Trophoblast cell (in vitro differentiated cells and primary cell): Measurements from ENCODE around the gene ACP5.
A peak's percentile ranks its signal among the peaks of the same experiment; 100 is the strongest.

Experiments
- DNase-seq, 2 donors: peaks; one replicate each; pipeline ENCODE4 v3.0.0-alpha.2; 2016
- H2AFZ ChIP-seq: 2 replicates; pipeline ENCODE4 v1.6.1; 2013; ENCODE audit warnings: low read length, moderate library complexity, mild to moderate bottlenecking; ENCODE audit not compliant: insufficient read depth, poor library complexity
- H2AK5ac ChIP-seq: 2 replicates; pipeline ENCODE4 v1.6.1; 2013; ENCODE audit warnings: mild to moderate bottlenecking, low read length
- H2BK120ac ChIP-seq: 2 replicates; pipeline ENCODE4 v1.6.1; 2013; ENCODE audit warnings: low read length, mild to moderate bottlenecking, moderate library complexity; ENCODE audit not compliant: insufficient read depth, poor library complexity
- H2BK12ac ChIP-seq: 2 replicates; pipeline ENCODE4 v1.6.1; 2013; ENCODE audit warnings: mild to moderate bottlenecking, low read length, moderate library complexity
- H2BK5ac ChIP-seq: 2 replicates; pipeline ENCODE4 v1.6.1; 2013; ENCODE audit warnings: low read length, low read depth, moderate library complexity, mild to moderate bottlenecking; ENCODE audit not compliant: poor library complexity
- H3K14ac ChIP-seq: 2 replicates; pipeline ENCODE4 v1.6.1; 2013; ENCODE audit warnings: mild to moderate bottlenecking, low read length
- H3K18ac ChIP-seq: 2 replicates; pipeline ENCODE4 v1.6.1; 2013; ENCODE audit warnings: mild to moderate bottlenecking, low read length
- H3K23ac ChIP-seq: 2 replicates; pipeline ENCODE4 v1.6.1; 2013; ENCODE audit warnings: low read length
- H3K27ac ChIP-seq: 2 replicates; pipeline ENCODE4 v1.5.1; 2013; ENCODE audit warnings: low read depth, mild to moderate bottlenecking, inconsistent platforms, low read length, moderate library complexity
- H3K27me3 ChIP-seq: 2 replicates; pipeline ENCODE4 v1.6.1; 2013; ENCODE audit warnings: inconsistent platforms, mild to moderate bottlenecking, low read length, moderate library complexity; ENCODE audit not compliant: insufficient read depth
- H3K36me3 ChIP-seq, 2 experiments: 1 replicate in 1 of 2; 2 replicates in 1 of 2; pipeline ENCODE4 v1.6.1; 2013; ENCODE audit warnings: low read length in 2 of 2, mild to moderate bottlenecking in 2 of 2, moderate library complexity in 1 of 2; ENCODE audit not compliant: insufficient read depth in 2 of 2, control insufficient read depth in 1 of 2
- H3K4ac ChIP-seq: 2 replicates; pipeline ENCODE4 v1.6.1; 2013; ENCODE audit warnings: low read depth, mild to moderate bottlenecking, low read length, moderate library complexity
- H3K4me1 ChIP-seq, 2 experiments: 1 replicate in 1 of 2; 2 replicates in 1 of 2; pipeline ENCODE4 v1.6.1; 2013; ENCODE audit warnings: low read length in 2 of 2, mild to moderate bottlenecking in 2 of 2, moderate library complexity in 1 of 2; ENCODE audit not compliant: insufficient read depth in 2 of 2, control insufficient read depth in 1 of 2
- H3K4me2 ChIP-seq: 2 replicates; pipeline ENCODE4 v1.6.1; 2013; ENCODE audit warnings: inconsistent platforms, mild to moderate bottlenecking, low read length, moderate library complexity
- H3K4me3 ChIP-seq: 2 replicates; pipeline ENCODE4 v1.5.1; 2013; ENCODE audit warnings: mild to moderate bottlenecking, low read depth, low read length, inconsistent platforms
- H3K79me1 ChIP-seq: one replicate; pipeline ENCODE4 v1.6.1; 2013; ENCODE audit warnings: low read length
- H3K79me2 ChIP-seq: 2 replicates; pipeline ENCODE4 v1.6.1; 2013; ENCODE audit warnings: low read length, mild to moderate bottlenecking; ENCODE audit not compliant: control insufficient read depth, insufficient read depth, poor library complexity
- H3K9ac ChIP-seq: 2 replicates; pipeline ENCODE4 v1.6.1; 2013; ENCODE audit warnings: mild to moderate bottlenecking, low read length
- H3K9me3 ChIP-seq: 2 replicates; pipeline ENCODE4 v1.6.1; 2013; ENCODE audit warnings: low read depth, mild to moderate bottlenecking, control low read depth, inconsistent platforms, low read length; ENCODE audit not compliant: insufficient read depth
- H4K12ac ChIP-seq: 2 replicates; pipeline ENCODE4 v1.6.1; 2013; ENCODE audit warnings: low read depth, mild to moderate bottlenecking, low read length, moderate library complexity
- H4K8ac ChIP-seq: 2 replicates; pipeline ENCODE4 v1.6.1; 2013; ENCODE audit warnings: low read depth, mild to moderate bottlenecking, low read length, moderate library complexity
- H4K91ac ChIP-seq: one replicate; pipeline ENCODE4 v1.6.1; 2013; ENCODE audit warnings: low read depth, mild to moderate bottlenecking, low read length, moderate library complexity
- WGBS: extraction: QIAGEN DNeasy Blood & Tissue Kit; methylation state at CpG from one replicate; pipeline ENCODE4 v1.1.7; 2013; ENCODE audit warnings: missing lambda C conversion rate; ENCODE audit not compliant: insufficient read length, insufficient coverage; ENCODE audit errors: extremely low coverage; 5-methylcytosine and 5-hydroxymethylcytosine counted together

ACP5 gene

DNA sequence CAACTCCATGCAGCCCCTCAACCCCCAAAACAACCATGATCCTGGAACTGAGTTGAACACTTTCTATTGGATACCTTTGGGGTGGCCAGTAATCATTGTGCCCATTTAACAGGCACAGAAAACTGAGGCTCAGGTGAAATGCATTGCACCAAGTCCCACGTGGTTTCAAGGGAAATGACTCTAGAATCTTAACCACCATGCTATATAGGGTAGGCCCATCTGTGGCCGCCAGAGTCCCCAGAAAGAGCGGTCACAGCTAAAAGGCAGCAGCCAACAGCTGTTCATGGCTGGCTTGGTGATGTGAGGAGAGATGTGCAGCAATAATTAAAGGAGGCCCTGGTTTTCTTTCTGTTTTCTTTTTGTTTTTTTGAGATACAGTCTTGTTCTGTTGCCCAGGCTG, 36.2 kb downstream of the ACP5 start:
- H3K79me2 ChIP-seq: peaks cover 16% of the 10 kb centered on the region
- no peak overlapping the region for H4K91ac ChIP-seq
- H2BK120ac ChIP-seq: no peak overlapping the region
- peaks cover 13 to 16% of the 10 kb centered on the region in 2 experiments for H3K4me1 ChIP-seq
- H3K23ac ChIP-seq: no peak overlapping the region
- H3K4ac ChIP-seq: no peak overlapping the region
- H4K12ac ChIP-seq: peak overlapping the region; percentile 27
- H2BK12ac ChIP-seq: no peak overlapping the region
- no peak overlapping the region for H3K4me3 ChIP-seq
- H3K4me2 ChIP-seq: no peak overlapping the region
- no peak overlapping the region for H4K8ac ChIP-seq
- H3K36me3 ChIP-seq: peaks cover 28 to 33% of the 10 kb centered on the region in 2 experiments
- no CpG with 5 or more reads among the region's 3 CpGs for WGBS
- H3K27ac ChIP-seq: no peak overlapping the region
- H2AK5ac ChIP-seq: no peak overlapping the region
- no peaks in the 10 kb centered on the region for H3K27me3 ChIP-seq
- H3K79me1 ChIP-seq: peaks cover 22% of the 10 kb centered on the region
- no peaks in the 10 kb centered on the region for H3K9me3 ChIP-seq
- no peak overlapping the region for H2AFZ ChIP-seq
- H2BK5ac ChIP-seq: no peak overlapping the region
- H3K14ac ChIP-seq: no peak overlapping the region
- H3K9ac ChIP-seq: no peak overlapping the region
- H3K18ac ChIP-seq: no peak overlapping the region
- DNase-seq: no peak

DNA sequence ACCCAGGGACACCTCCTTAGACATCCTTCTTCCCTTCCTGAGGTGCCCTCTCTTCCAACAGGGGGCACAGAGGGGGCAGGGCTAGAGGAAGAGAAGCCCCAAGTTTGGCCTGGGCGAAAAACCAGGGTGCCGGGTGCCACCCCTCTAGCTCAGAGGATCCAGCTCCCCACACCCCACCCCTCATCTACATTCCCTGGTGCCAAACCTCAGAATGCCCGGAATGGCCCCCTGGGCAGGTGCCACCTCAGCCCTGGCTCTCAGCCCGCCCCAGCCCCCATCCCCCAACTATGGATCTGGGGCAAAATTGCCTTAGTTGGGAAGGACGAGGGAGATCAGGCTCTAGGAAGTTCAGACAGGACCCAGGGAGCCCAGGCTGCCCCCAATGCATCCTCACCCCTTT, 36.8 kb downstream of the ACP5 start:
- Histone ChIP-seq H3K18ac (peak overlapping the region; percentile 67), H4K8ac (peak overlapping the region; percentile 51), H3K14ac (peak overlapping the region; percentile 88), H3K9ac (no peak overlapping the region), H3K79me1 (peaks cover 26% of the 10 kb centered on the region), H3K27me3 (no peaks in the 10 kb centered on the region), H3K4ac (peak overlapping the region; percentile 26), H3K36me3 (peaks cover 22 to 29% of the 10 kb centered on the region in 2 experiments), H4K91ac (peak overlapping the region; percentile 87), H3K9me3 (no peaks in the 10 kb centered on the region), H3K27ac (peak overlapping the region; percentile 61), H2BK120ac (peak overlapping the region; percentile 76), H3K79me2 (peaks cover 18% of the 10 kb centered on the region), H3K4me1 (peaks cover 14 to 16% of the 10 kb centered on the region in 2 experiments), H2AFZ (peak overlapping the region; percentile 27), H3K23ac (no peak overlapping the region), H2AK5ac (peak overlapping the region; percentile 90), H2BK12ac (peak overlapping the region; percentile 42), H4K12ac (peak overlapping the region; percentile 61), H3K4me3 (no peak overlapping the region), H3K4me2 (peak overlapping the region; percentile 70), H2BK5ac (peak overlapping the region; percentile 74)
- WGBS: no CpG with 5 or more reads among the region's 5 CpGs
- DNase-seq: no peak

DNA sequence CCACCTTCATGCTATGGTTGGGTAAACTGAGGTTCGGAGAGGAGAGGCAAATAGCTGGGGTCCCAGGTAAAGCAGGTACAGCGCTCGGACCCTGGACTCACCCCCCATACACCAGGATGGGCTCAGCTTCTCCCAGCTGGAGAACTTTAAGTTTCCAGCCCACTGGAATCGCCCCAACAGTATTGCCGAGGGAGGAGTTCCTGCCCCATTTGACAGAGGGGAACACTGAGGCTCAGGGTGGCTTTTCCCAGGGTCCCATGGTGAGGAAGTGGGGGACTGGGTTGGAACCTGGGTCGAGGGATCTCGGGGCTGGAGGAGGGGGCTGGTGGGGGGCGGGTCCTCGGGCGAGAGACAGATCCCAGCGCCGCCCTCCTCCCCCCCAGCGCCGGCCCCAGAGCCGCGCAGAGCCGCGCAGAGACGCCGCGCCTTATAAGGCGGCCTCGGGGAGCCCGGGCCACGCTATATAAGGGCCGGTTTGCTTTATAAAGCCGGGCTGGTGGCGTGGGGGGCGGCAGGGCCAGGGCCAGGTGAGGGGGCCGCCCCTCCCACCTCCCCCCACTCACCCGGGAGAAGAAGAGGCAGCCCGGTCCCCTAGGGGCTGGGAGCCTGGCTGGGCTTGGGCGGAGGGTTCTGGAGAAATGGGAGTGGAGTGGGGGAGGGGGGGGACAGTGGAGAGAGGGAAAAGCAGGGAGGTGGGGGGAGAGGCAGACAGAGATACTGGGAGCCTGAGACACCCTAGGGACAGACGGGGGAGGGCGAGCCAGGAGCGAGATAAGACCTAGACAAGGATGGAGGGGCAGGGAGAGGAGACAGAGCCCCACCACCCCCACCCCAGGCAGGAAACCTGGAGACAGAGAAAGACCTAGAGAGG, 37.7 kb downstream of the ACP5 start:
- H3K4me2 ChIP-seq: peak overlapping the region; percentile 70
- peak overlapping the region; percentile 72 for H4K8ac ChIP-seq
- H3K9ac ChIP-seq: peak overlapping the region; percentile 90
- H3K79me2 ChIP-seq: peaks cover 20% of the 10 kb centered on the region
- peak overlapping the region; percentile 75 for H3K4me3 ChIP-seq
- peaks cover 22% of the 10 kb centered on the region in 2 experiments for H3K36me3 ChIP-seq
- no peak for DNase-seq
- H3K4me1 ChIP-seq: peaks cover 17 to 21% of the 10 kb centered on the region in 2 experiments
- H3K9me3 ChIP-seq: no peaks in the 10 kb centered on the region
- H4K12ac ChIP-seq: peak overlapping the region; percentile 61
- peak overlapping the region; percentile 84 for H2BK12ac ChIP-seq
- peak overlapping the region; percentile 92 for H2AK5ac ChIP-seq
- peak overlapping the region; percentile 79 for H2BK120ac ChIP-seq
- peaks cover 29% of the 10 kb centered on the region for H3K79me1 ChIP-seq
- peak overlapping the region; percentile 90 for H2BK5ac ChIP-seq
- H3K27ac ChIP-seq: peak overlapping the region; percentile 91
- peak overlapping the region; percentile 88 for H3K14ac ChIP-seq
- H3K23ac ChIP-seq: peak overlapping the region; percentile 10
- H3K18ac ChIP-seq: peak overlapping the region; percentile 87
- no CpG with 5 or more reads among the region's 36 CpGs for WGBS
- H4K91ac ChIP-seq: peak overlapping the region; percentile 87
- peak overlapping the region; percentile 91 for H3K4ac ChIP-seq
- peak overlapping the region; percentile 63 for H2AFZ ChIP-seq
- H3K27me3 ChIP-seq: no peaks in the 10 kb centered on the region

- Histone ChIP-seq H3K36me3 (peaks cover 12 to 15% of the 10 kb centered on the region in 2 experiments), H3K4ac (peak within 1 kb of the TSS; percentile 91), H4K12ac (peak within 1 kb of the TSS; percentile 27)
These were observed 39.0 kb downstream of the ACP5 start, which contains the start of gene CNN1 for GRCh38 chr19:11538232-11539036. CNN1 (plus strand) TSS chr19:11538851; CDS start chr19:11538928, 77 bp downstream.

More at GRCh38 chr19:11538232-11539036, 39.0 kb downstream of the ACP5 start, which contains the start of gene CNN1:
- Histone ChIP-seq H3K4me3 (peak within 1 kb of the TSS; percentile 75), H2BK120ac (peak within 1 kb of the TSS; percentile 79), H3K9ac (peak within 1 kb of the TSS; percentile 90), H3K9me3 (no peaks in the 10 kb centered on the region), H2AK5ac (peak within 1 kb of the TSS; percentile 92), H3K79me2 (peaks cover 20% of the 10 kb centered on the region), H2BK12ac (peak within 1 kb of the TSS; percentile 84), H3K79me1 (peaks cover 29% of the 10 kb centered on the region), H3K27ac (peak within 1 kb of the TSS; percentile 91), H4K8ac (peak within 1 kb of the TSS; percentile 72), H3K4me2 (peak within 1 kb of the TSS; percentile 70), H3K18ac (peak within 1 kb of the TSS; percentile 87), H3K14ac (peak within 1 kb of the TSS; percentile 42), H3K27me3 (no peaks in the 10 kb centered on the region), H3K23ac (peak within 1 kb of the TSS; percentile 10), H2AFZ (peak within 1 kb of the TSS; percentile 37), H4K91ac (peak within 1 kb of the TSS; percentile 86), H2BK5ac (peak within 1 kb of the TSS; percentile 90), H3K4me1 (peaks cover 17 to 21% of the 10 kb centered on the region in 2 experiments)
- WGBS: no CpG with 5 or more reads among the region's 21 CpGs
- no peak for DNase-seq
